ENCODE results near the gene TXK.
"Not testable (repeated sequence)": the region's sequence is repeated elsewhere in the genome, so short reads cannot be mapped to it uniquely, and the experiment has no call there.

The TXK gene

DNA sequence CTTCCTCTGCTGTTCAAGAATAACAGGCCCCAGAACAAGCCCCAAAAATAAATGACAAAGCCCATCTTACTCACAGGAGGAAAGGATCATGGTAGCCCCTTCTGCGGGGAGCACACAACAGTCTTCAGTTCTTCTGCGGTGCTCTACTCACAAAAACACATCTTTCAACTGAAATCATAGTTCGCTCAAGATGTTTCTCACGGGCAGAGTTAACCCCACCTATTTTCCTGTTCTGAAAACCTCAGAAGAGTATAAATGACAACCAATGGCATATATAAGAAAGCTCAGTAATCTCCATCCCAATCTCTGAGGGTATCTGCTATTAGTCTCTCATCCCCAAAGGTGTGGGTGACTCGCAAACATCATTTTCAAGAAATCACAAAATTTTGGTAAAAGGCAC lies at the start of gene TXK:
TSS of gene TXK (minus strand) at position 170 of the 400 bp plus-strand sequence. CDS start at position 90, 80 bp downstream.
- no peak for DNase-seq (ENCODE audit: low read depth in 3 of 3)

DNA sequence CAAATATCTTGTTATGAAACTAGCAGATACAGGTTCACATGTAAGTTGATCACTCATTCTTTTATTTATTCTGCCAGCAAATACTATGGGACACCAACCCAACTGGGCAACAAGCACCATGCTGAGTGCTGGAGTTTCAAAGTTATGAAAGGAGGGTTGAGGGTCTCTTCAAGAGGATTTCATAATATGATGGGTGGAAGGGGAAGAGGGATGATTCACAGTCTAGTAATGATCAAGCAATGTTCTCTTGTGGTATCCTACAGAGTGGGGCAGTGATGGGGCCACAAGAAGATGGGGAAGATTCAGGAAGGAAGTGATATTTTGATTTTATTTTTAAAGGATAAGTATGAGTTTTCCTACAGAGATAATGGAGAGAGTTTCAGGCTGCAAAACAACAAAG lies 46.2 kb upstream of the TXK start:
- no peak for DNase-seq (ENCODE audit: low read depth in 3 of 3)

DNA sequence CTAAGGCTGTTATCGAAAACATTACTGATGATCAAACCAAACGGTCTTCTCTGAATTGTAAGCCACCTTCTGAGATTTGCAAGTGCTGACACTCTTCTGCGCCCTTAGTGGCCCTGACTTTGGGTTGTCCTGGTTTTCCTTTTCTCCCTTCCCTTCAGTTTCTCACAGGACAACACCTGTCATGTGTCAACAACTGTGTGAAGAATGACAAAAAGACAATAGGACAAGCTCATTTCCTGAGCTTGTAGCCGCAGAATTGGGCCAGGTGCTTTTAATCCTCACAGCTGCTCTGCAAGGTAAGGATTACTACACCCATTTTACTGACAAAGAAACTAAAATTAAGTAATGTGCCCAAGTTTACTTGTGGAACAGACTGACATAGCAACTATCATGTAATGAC lies 44.9 kb upstream of the TXK start:
- no peak for DNase-seq (ENCODE audit: low read depth in 3 of 3)

DNA sequence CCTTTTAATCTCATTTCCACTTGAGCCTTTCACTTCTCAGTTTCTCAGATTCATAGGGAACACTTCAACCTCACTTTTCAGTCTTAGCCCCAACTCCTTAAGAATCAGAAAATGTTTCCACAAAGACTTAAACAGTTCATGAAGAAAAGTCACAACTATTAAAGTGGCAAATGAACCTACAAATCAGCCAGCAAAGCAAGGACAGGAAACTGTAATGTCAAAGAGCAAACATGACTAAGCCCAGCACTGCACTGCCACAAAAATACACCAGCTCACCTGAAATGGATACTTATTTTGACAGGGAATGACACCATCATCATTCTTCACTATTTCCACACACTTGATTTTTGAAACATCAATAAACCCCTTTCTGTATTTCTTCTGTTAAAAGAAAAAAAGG lies 41.8 kb upstream of the TXK start:
- no peak for DNase-seq (ENCODE audit: low read depth in 3 of 3)

DNA sequence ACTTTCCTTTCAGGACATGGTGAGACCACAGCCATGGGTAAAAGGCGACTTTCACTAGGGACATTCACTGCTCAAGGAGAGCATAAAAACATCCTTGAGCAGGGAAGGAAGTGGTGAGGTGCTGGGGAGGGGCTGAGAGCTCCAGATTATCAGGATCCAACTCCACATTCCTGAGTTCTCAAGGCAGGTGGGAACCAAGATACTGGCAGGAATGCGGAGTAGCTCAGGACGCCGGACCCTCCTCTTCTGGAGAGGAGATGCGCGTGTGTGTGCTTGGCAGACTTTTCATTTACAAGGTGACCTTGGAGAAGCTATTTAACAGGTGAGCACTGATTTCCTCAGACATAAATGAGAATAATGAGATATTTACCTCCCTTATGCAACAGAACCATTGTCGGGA lies 41.3 kb upstream of the TXK start:
- no peak for DNase-seq (ENCODE audit: low read depth in 3 of 3)

DNA sequence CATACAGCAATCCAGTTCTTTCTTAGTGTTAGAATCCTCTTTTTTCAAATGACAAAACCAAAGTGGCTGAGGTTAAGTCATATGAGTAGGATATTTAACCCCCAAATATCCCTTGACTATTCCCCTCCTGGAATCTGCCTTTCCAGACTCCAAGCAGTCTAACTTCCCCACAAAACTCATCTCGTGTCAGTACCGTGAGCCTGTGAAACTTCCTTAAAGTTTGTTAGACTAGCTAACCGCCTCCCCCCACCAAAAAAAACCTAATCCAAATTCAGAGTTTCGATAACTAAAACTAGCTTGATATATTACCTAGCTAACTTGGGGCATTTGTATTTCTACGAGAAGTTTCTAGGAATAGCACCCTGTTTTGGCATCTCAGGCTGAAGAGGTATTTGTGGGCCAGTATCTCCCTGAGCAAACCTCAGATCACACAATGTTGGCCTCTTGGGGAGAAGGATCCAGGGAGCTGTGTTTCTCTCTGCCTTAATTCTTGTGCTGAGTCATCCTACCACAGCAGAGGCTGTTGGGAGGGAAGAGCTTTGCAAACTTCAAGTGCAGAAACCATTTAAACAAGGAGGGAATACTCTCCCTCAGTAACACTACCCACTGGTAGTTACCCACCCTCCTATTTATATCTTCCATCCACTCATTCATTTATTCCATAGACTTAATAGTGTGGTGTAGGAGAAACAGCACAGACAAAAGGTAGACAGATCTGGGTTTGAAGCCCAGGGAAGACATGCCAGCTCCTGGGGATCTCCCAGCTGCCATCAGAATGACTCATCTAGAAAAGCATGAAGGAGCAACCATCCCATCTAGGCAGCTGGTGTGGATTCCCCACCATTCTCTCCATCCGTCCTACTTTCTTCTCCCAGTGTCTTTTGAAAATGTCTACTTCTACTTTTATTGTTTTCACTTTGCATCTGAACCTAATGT lies 39.3 kb upstream of the TXK start:
- DNase-seq (ENCODE audit: low read depth in 3 of 3): no peak

DNA sequence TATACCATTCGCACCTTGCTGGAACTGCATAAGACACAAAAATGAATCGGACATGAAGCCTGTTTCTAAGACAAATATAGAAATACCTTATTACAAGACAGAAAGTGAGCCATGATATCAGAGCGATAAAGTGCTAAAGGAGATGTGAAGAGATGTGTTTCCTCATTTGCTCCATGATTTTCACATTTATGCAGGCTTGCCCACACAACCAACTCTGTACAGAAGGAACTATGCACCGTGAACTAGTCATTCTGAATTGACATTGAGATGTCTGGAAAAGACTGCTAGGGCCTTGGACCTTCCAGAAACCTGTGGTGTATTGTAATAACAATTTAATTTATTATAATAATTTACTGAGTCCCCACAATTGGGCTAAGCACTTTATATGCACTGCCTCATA lies 38.6 kb upstream of the TXK start:
- DNase-seq (ENCODE audit: low read depth in 3 of 3): no peak

DNA sequence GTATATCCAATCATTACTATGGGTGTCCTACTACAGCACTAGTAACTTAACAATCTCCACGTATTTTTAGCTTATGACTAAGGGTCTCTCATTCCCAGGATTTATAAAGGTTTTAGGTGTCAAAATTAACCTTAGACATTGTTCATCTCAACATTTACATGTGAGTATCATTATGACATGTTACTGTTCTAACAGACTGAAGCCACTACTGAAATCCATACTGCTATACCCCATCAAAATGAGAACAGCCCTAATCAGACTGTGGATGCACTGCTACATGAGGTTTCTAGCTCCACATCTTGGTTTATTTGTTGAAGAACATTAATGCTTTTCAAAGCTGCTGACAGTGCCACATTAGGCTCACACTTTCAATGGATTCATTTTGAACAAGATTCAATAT lies 35.6 kb upstream of the TXK start:
- DNase-seq (ENCODE audit: low read depth in 3 of 3): no peak

DNA sequence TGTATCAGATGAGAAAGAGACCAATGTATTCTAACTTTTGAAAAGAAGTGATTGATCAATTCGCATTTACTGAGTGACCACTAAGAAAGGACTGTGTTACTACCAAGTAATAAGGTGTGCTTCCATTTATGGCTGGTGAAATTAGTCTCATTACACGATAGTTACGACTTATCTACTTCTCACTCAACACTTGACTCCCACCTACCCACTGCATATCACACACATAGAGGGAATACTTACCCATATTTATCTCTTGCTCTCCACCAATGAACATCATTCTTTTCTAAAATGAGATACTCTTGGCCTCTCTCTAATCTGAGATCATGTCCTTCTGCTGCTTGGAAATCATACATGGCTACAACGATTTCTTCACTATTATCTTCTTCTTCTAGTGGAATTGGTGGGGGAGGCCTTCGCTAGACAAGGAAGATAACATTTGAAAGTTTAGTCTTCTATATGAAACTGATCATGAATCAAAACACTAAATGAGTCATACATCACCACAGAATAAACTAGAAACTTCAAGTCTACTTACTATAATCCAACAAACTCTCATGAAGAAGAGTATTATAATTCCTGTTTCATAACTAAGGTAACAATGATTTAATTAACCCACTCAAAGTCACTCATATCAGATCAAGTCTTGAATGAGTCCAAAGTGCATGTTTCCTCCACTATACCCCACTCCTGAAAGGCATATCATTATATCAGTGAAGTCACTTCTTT lies 33.7 kb upstream of the TXK start:
- DNase-seq (ENCODE audit: low read depth in 3 of 3): no peak

DNA sequence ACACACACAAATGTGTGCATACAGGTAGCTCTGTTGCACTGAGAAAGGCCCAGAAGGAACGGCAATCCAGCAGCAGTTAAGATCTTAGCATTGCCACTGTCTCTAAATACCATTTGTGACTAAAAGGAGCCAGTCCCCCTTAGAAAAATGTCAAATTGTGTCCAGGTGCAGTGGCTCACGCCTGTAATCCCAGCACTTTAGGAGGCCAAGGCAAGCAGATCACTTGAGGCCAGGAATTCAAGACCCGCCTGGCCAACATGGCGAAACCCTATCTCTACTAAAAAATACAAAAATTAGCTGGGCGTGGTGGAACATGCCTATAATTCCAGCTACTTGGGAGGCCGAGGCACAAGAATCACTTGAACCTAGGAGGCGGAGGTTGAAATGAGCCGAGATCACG lies 30.5 kb upstream of the TXK start:
- not testable (repeated sequence) for DNase-seq (ENCODE audit: low read depth in 3 of 3)

DNA sequence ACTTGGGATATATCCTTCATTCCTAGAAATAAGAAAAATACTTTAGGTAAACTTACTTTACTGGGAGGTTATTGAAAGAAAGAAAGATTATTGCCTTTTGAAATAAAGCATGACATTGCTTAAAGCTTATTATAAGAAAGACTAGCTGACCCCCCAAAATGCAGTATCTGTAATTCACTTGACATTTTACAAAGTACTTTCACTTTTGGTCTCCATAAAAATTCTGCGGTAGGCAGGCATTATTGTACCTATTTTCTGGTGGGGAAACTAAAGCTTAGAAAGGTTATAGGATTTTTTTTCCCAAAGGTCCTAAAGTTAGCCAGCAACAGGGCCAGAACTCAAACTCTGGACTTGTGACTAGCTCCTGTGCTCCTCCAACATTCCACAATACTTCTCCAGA lies 29.7 kb upstream of the TXK start:
- no peak for DNase-seq (ENCODE audit: low read depth in 3 of 3)

DNA sequence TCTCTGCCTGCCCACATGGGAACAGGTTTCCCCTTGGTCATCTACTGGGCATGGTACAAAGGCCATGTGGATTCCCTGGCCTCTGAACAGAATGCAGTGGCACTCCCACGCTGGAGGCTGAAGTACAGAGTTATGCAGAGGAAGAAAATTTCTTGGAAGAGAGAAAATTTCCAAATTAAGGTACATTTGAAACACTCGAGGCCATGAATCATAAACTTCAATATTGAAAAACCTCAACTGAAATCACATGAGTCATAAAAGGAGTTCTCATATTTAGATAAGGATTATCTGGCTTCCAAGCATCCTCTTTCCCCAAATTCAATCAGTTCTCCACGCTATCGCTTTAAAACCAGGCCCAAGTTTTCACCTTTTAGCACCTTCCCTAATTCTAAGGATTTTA lies 28.1 kb upstream of the TXK start:
- no peak for DNase-seq (ENCODE audit: low read depth in 3 of 3)

DNA sequence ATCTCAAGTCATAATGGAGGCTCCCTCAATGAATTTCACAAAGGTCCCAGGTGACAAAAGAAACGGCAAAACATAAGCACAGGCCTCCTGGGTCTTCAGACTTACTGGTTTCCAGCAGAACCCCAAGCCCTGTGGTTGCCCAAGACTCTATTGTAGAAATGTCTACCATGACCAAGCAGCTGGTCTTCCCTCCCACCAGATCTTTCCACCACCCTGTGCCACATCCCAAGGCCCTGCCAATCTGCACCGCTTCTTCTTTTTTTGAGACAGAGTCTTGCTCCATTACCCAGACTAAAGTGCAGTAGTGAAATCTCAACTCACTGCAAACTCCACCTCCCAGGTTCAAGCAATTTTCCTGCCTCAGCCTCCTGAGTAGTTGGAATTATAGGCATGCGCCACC lies 23.2 kb upstream of the TXK start:
- DNase-seq (ENCODE audit: low read depth in 3 of 3): no peak

DNA sequence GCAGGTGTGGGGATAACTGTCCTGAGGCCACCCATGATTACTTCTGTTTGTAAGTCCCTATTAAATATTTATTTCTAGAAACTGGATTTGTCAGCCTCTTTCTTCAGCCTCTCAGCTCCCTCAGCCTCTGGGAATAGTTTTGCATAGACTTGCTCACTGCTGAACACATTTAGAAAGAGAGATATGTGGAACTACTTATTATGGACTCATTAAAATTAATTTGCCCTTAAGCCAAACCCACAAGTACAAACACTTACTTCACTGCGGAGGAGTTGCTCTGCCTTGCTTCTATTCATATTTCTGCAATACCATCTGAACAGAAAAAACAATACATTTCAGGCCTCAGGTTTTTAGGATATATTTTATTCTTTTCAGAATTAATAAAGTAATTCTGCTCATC lies 22.4 kb upstream of the TXK start:
- no peak for DNase-seq (ENCODE audit: low read depth in 3 of 3)

DNA sequence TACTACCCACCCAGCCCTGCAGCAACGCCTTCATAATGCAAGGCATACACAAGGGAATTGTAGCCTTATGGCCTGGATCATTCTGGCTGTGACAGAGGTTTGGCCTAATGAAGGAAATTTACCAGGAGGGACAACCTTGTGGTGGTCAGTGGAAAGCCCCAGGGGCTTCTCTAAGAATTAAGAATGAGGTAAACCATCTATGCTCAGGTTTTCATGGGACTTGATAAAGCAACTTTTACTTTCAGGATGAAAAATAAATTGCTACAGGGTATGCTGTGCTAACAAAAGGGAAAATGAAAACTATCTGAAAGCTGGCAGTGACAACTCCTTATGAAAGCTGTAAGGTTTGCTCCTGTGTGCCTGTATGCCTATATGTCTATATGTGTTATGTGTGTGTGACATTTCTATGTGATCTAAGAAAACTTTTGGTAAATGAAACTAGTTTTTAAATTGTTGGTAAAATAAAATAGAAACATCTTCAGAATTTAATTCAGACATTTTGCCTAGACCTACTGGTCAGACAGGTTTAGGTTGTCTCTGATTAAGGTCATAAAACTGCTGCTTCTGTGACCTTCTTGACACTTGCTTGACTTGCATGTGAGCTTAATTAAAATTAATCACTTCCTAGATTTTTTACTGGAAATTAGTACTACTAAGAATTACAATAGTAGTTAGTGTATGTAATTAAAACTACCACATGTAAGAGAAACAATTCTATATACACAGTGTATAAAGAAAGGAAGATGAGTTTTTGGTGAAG lies 19.9 kb upstream of the TXK start:
- no peak for DNase-seq (ENCODE audit: low read depth in 3 of 3)

DNA sequence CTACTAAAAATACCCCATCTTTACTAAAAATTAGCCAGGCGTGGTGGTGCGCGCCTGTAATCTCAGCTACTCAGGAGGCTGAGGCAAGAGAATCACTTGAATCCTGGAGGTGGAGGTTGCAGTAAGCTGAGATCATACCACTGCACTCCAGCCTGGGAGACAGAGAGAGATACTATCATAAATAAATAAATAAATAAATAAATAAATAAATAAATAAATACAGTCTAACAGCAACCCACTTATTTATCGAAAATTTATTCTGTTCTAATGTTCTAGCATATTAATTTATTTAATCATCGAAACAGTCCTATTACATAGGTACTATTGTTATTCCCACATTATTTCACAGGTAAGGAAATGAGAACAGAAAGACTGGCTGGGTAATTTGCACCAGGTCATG lies 18.2 kb upstream of the TXK start:
- no peak for DNase-seq (ENCODE audit: low read depth in 3 of 3)

DNA sequence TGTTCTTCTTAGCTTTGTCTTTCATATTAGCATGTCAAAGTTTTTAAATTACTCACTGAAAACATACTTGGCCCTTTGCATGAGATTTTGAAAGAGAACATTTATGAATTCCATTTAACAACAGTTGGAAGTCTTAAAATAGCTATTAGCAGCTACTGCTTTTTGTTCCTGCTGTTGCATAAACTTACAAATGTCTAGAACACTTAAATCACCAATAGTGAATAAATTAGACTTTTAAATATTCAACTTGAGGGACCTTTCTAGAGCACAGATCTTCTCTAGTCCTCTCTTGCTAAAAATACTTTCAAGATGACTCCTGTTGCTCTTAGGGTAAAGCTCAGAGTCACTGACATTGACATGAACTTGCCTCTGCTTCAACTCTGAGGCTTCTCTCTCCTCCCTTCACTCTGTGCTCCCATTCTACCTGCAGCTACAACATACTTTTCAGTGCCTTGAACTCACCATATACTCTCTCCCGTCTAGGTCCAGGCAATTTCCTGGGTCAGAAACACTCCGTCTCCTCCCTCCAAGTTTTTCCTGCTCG lies 15.8 kb upstream of the TXK start:
- DNase-seq (ENCODE audit: low read depth in 3 of 3): no peak

DNA sequence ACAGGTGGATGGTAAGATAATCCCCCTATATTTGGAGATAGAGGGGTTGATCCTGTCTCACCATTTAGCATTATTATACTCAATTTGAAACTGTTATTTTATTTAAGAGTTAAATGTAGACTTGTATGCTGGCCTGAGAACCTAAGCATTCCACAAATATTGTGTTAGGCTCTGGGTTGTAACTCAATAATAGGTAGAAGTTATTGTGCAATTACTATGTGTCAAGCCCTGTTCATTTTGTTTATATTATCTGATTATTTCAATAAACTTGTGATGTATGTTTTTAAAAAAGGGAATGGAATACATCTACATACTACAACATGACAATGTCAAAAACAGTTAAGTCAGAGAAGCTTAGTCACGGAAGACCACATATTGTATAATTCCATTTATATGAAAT lies 13.6 kb upstream of the TXK start:
- DNase-seq (ENCODE audit: low read depth in 3 of 3): no peak

DNA sequence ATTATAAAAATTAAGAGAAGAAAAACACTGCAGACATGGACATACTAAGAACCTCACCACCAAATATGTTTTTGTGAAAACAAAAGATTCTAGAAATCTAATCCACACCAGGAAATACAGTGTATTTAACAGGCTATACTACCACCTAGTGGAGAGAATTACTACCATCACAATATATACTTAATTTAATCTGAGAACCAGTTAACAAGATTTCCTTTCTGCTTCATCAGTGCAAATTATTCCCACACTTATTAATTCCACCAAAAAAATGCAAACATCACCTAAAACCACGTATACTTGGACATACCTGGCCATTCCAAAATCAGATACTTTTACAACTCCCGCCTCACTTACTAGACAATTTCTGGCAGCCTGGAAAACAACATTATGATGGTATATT lies 7.0 kb upstream of the TXK start:
- no peak for DNase-seq (ENCODE audit: low read depth in 3 of 3)

DNA sequence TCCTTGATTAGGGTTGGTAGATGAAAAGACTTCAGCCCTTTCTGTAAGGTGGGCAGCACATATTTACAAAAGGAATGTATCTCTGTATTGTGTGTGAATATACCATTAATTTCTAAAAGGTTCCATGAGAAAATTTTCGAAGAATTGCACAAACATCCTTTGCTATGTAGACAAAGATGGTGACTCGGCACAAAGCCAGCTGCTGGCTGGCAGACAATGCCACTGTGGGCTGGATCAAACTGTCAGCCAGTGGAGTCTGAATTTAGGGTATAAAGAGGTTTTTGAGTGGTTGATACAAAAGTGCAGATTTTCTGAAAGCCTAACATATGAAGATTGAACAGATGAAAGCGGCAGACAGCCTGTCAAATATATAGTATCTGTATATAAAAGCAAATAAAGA lies 5.6 kb upstream of the TXK start:
- DNase-seq (ENCODE audit: low read depth in 3 of 3): no peak

DNA sequence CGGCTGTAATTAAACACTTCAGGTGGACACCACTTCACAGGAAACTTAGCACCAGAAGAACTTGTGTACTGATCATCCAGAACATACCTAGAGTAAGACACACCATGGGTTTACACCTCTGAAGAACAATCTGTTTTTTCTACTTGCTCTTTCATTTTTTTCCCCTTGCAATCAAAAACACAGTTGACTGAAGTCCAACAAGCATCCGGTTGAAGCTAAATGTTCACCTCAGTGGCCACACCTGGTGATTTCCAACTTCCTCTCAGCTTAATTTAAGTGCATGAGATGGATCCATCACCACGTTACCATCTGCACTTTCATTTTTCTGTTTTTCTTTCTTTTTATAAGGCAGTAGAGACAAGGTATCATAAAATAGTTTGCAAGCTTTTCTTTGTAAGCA lies 4.9 kb upstream of the TXK start:
- no peak for DNase-seq (ENCODE audit: low read depth in 3 of 3)

DNA sequence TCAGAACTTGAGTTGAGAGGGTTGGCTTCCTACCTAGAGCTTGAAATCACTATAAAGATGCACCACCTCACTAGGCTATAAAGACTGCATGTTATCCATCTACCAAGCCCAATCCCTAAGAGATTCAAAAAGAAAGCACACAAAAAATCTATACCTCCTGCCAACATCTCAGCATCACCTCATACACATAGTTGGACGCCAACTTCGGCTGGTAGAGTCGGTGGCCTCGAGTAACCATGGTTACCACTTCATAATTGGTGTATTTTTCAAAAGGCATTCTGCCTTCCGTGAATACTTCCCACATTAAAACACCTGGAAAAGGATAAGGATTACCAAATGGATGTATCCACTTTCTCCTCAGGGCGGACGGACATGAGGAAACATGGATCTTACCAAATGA lies 4.5 kb upstream of the TXK start:
- no peak for DNase-seq (ENCODE audit: low read depth in 3 of 3)

Data from stimulated activated CD4-positive, alpha-beta T cell treated with anti-CD3 and anti-CD28 coated beads, TNF-alpha, amount 100 ng/mL, for 24 hours (primary cell).